Vagina (tissue), 2 donors: ENCODE results near the gene PCDHA1. TPM values are rescaled to one million over a fixed set of nuclear protein-coding genes. Genes with fewer than 3 reads are reported as not detected.

Experiments used
- DNase-seq, 2 donors: peaks; one replicate each; pipeline ENCODE4 v3.0.0-alpha.2; 2017; ENCODE audit errors: extremely low spot score in 2 of 2
- H3K27ac ChIP-seq: fragments of 200-600 bp; sonication (generic); one replicate; pipeline ENCODE4 v1.5.1; 2019
- H3K27me3 ChIP-seq: fragments of 200-600 bp; sonication (generic); one replicate; pipeline ENCODE4 v1.5.1; 2019
- H3K36me3 ChIP-seq, 2 donors: fragments of 200-600 bp; sonication (generic); one replicate each; pipeline ENCODE4 v1.5.1; 2017 to 2019
- H3K4me1 ChIP-seq: fragments of 200-600 bp; sonication (generic); one replicate; pipeline ENCODE4 v1.5.1; 2019
- H3K4me3 ChIP-seq, 2 donors: fragments of 200-600 bp; sonication (generic); 1 replicate in 1 of 2; 2 replicates in 1 of 2; pipeline ENCODE4 v1.5.1; 2016 to 2019
- H3K9me3 ChIP-seq: fragments of 200-600 bp; sonication (generic); one replicate; pipeline ENCODE4 v1.5.1; 2019
- POLR2A ChIP-seq, 2 donors: fragments of 450-650 bp; IDR thresholded peaks; one replicate each; pipeline ENCODE4 v1.6.1; 2017; ENCODE audit warnings: antibody characterized with exemption in 2 of 2, mild to moderate bottlenecking in 2 of 2, moderate library complexity in 2 of 2
- POLR2AphosphoS5 ChIP-seq, 2 donors: sonication (generic); formaldehyde crosslinking; IDR thresholded peaks; one replicate each; pipeline ENCODE4 v1.9.0; 2017; ENCODE audit warnings: antibody characterized with exemption in 2 of 2, mild to moderate bottlenecking in 2 of 2, low read depth in 1 of 2; ENCODE audit not compliant: insufficient read depth in 1 of 2
- intact Hi-C: fragments of 100-400 bp; cut with DNase I; formaldehyde crosslinking; loops from one replicate; pipeline ENCODE4 v1.15.1; 2023
- total RNA-seq: library from RNA; depleted of rRNA; stranded (reverse); fragments of >200 nt; gene quantifications from one replicate; pipeline ENCODE4 v1.2.3, GENCODE V29; 2016
- TF ChIP-seq, protein P1 (sequence below), 3 experiments: fragments of 450-650 bp in 2 of 3; fragments of 200-600 bp in 1 of 3; sonication (generic) in 1 of 3; IDR thresholded peaks; one replicate each; pipeline ENCODE4 v1.5.1; 2017 to 2019; ENCODE audit warnings: antibody characterized with exemption in 3 of 3, mild to moderate bottlenecking in 2 of 3, moderate library complexity in 2 of 3

Gene PCDHA1
- total RNA-seq, 1 donor from 2014 or later, result not detected

DNA sequence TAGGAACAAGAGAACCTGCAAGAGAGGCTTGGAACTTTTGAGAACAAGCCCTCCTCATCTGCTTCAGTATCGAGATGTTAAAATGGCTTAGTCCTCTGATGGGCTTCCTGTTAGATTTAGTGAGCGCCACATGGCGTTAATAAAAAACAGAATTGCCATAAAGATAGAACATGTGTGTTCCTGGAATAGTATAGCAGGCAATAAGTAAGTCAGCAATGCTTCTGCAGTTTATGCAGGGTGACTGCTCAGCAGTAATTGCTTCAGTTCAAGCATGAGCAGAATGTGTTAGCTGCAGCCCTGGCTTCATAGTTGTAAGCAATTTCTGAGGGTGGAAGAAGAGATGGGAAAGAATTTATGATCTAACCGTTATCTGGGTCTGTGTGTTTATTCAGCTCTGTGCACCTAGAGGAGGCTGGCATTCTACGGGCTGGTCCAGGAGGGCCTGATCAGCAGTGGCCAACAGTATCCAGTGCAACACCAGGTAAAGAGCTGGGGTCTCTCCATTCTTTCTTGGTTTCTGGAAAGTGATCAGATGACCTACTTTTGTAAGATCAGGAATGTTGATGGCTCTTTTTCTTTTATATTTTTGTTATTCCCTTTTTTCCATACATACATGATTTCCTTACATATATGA is 196.3 kb downstream of the PCDHA1 start:
- intact Hi-C loops, result no loop called here
- TF ChIP-seq POLR2AphosphoS5 (IDR thresholded peaks at IDR 0.05; ENCODE audit: insufficient read depth in 1 of 2, low read depth in 1 of 2) (no peak), POLR2A (IDR thresholded peaks at IDR 0.05) (no peak)
- TF ChIP-seq, protein P1, sequence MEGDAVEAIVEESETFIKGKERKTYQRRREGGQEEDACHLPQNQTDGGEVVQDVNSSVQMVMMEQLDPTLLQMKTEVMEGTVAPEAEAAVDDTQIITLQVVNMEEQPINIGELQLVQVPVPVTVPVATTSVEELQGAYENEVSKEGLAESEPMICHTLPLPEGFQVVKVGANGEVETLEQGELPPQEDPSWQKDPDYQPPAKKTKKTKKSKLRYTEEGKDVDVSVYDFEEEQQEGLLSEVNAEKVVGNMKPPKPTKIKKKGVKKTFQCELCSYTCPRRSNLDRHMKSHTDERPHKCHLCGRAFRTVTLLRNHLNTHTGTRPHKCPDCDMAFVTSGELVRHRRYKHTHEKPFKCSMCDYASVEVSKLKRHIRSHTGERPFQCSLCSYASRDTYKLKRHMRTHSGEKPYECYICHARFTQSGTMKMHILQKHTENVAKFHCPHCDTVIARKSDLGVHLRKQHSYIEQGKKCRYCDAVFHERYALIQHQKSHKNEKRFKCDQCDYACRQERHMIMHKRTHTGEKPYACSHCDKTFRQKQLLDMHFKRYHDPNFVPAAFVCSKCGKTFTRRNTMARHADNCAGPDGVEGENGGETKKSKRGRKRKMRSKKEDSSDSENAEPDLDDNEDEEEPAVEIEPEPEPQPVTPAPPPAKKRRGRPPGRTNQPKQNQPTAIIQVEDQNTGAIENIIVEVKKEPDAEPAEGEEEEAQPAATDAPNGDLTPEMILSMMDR (IDR thresholded peaks at IDR 0.05), result no peak
- Histone ChIP-seq H3K36me3 (no peaks in the 10 kb centered on the region), H3K4me3 (no peak overlapping the region), H3K9me3 (no peaks in the 10 kb centered on the region), H3K27me3 (no peaks in the 10 kb centered on the region), H3K27ac (no peak overlapping the region), H3K4me1 (no peaks in the 10 kb centered on the region)
- DNase-seq, result no peak

DNA sequence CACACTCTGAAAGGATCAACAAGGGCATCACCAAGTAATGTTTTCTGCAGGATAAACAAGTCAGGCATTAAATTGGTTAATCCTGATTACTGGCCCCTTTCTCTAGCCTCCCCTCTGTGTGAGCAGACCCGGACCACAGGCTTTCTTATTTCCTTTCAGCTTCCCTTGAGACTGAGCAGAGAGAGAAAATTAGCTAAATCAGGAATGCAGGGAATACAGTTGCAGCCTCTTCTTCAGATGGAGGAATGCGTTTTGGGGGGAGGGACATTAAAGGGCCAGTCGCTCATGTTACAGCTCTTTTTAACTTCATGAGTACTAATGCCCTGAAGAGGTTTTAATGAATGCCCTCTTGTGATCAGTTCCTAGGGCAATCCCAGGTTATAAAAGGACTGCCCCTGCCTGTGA is 200.2 kb downstream of the PCDHA1 start:
- no peak overlapping the region for H3K4me3 ChIP-seq
- no peak for TF ChIP-seq POLR2A (IDR thresholded peaks at IDR 0.05)
- TF ChIP-seq POLR2AphosphoS5 (IDR thresholded peaks at IDR 0.05; ENCODE audit: insufficient read depth in 1 of 2, low read depth in 1 of 2), result no peak
- TF ChIP-seq, protein P1 (IDR thresholded peaks at IDR 0.05), result no peak
- H3K9me3 ChIP-seq, result no peaks in the 10 kb centered on the region
- intact Hi-C loops, result no loop called here
- no peak for DNase-seq
- H3K36me3 ChIP-seq, result no peaks in the 10 kb centered on the region
- H3K27me3 ChIP-seq, result no peaks in the 10 kb centered on the region
- no peaks in the 10 kb centered on the region for H3K4me1 ChIP-seq
- H3K27ac ChIP-seq, result no peak overlapping the region

- no peaks in the 10 kb centered on the region for H3K27me3 ChIP-seq
- no peak overlapping the region for H3K27ac ChIP-seq
- H3K9me3 ChIP-seq, result no peaks in the 10 kb centered on the region
- no peak for DNase-seq
- no peaks in the 10 kb centered on the region for H3K4me1 ChIP-seq
- no peaks in the 10 kb centered on the region for H3K36me3 ChIP-seq
- intact Hi-C loops, result no loop called here
- TF ChIP-seq POLR2A (IDR thresholded peaks at IDR 0.05) (no peak), POLR2AphosphoS5 (IDR thresholded peaks at IDR 0.05; ENCODE audit: insufficient read depth in 1 of 2, low read depth in 1 of 2) (no peak)
- TF ChIP-seq, protein P1 (IDR thresholded peaks at IDR 0.05), result no peak
- no peak overlapping the region for H3K4me3 ChIP-seq
Observed at GRCh38 chr5:140988100-140988499, 202.2 kb downstream of the PCDHA1 start.

DNA sequence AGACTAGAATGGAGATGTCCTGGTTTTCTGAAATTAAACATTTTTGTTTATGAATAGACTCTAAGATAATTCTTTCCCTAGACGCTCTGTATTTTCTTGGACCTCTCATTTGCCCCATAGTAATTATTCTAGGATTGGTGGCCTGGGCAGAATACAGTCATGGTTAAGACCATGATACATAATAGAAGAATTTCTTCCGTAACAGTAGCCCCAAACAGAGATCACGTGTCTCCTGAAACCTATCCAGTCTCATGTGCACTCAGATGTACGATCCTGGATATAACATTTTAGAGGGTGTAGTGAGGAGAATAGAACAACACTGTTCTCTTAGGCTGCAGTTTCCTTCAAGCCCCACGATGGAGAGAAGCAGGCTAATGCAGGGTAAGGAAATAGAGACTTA is 202.7 kb downstream of the PCDHA1 start:
- DNase-seq, result no peak
- intact Hi-C loops, result no loop called here
- no peak for TF ChIP-seq POLR2A (IDR thresholded peaks at IDR 0.05)
- Histone ChIP-seq H3K36me3 (no peaks in the 10 kb centered on the region), H3K9me3 (no peaks in the 10 kb centered on the region), H3K27me3 (no peaks in the 10 kb centered on the region), H3K4me3 (no peak overlapping the region), H3K4me1 (no peaks in the 10 kb centered on the region), H3K27ac (no peak overlapping the region)

GRCh38 chr5:140989254-140990020 is 203.5 kb downstream of the PCDHA1 start:
- no peak for DNase-seq
- intact Hi-C loops, result no loop called here
- Histone ChIP-seq H3K4me1 (no peaks in the 10 kb centered on the region), H3K27me3 (no peaks in the 10 kb centered on the region), H3K27ac (no peak overlapping the region), H3K4me3 (no peak overlapping the region), H3K36me3 (no peaks in the 10 kb centered on the region), H3K9me3 (no peaks in the 10 kb centered on the region)
- TF ChIP-seq POLR2A (IDR thresholded peaks at IDR 0.05), result no peak
- TF ChIP-seq, protein P1 (IDR thresholded peaks at IDR 0.05), result no peak
- no peak for TF ChIP-seq POLR2AphosphoS5 (IDR thresholded peaks at IDR 0.05; ENCODE audit: insufficient read depth in 1 of 2, low read depth in 1 of 2)
